ENCODE measurements around the gene SPEM3. TPM values are rescaled to one million over a fixed set of nuclear protein-coding genes. Genes with fewer than 3 reads are reported as not detected.

SPEM3 gene
- polyA plus RNA-seq, 1 donor, result not detected

- Histone ChIP-seq H3K4me1 (ENCODE audit: control insufficient read depth, insufficient read depth, low read length) (no peaks in the 10 kb centered on the region), H3K27ac (ENCODE audit: low read length) (no peak overlapping the region), H3K36me3 (ENCODE audit: control insufficient read depth, insufficient read depth, low read length) (peaks cover 7% of the 10 kb centered on the region), H3K9me3 (ENCODE audit: control insufficient read depth, low read depth, low read length) (no peaks in the 10 kb centered on the region), H3K27me3 (ENCODE audit: control insufficient read depth, insufficient read depth, low read length) (peaks cover 41% of the 10 kb centered on the region), H3K4me3 (ENCODE audit: low read length) (no peak overlapping the region)
- DNase-seq, result no peak
- 71% methylated on average over 1 of the region's 25 CpGs for WGBS (ENCODE audit: insufficient coverage, low lambda C conversion rate)
These were observed 17.8 kb upstream of the SPEM3 start for GRCh38 chr17:7410634-7411426.

GRCh38 chr17:7411427-7411750 is 17.3 kb upstream of the SPEM3 start:
- Histone ChIP-seq H3K9me3 (ENCODE audit: control insufficient read depth, low read depth, low read length) (no peaks in the 10 kb centered on the region), H3K4me1 (ENCODE audit: control insufficient read depth, insufficient read depth, low read length) (no peaks in the 10 kb centered on the region), H3K4me3 (ENCODE audit: low read length) (no peak overlapping the region), H3K36me3 (ENCODE audit: control insufficient read depth, insufficient read depth, low read length) (peaks cover 7% of the 10 kb centered on the region), H3K27ac (ENCODE audit: low read length) (no peak overlapping the region), H3K27me3 (ENCODE audit: control insufficient read depth, insufficient read depth, low read length) (peaks cover 35% of the 10 kb centered on the region)
- DNase-seq, result no peak
- no CpG with 5 or more reads among the region's 8 CpGs for WGBS (ENCODE audit: insufficient coverage, low lambda C conversion rate)

DNA sequence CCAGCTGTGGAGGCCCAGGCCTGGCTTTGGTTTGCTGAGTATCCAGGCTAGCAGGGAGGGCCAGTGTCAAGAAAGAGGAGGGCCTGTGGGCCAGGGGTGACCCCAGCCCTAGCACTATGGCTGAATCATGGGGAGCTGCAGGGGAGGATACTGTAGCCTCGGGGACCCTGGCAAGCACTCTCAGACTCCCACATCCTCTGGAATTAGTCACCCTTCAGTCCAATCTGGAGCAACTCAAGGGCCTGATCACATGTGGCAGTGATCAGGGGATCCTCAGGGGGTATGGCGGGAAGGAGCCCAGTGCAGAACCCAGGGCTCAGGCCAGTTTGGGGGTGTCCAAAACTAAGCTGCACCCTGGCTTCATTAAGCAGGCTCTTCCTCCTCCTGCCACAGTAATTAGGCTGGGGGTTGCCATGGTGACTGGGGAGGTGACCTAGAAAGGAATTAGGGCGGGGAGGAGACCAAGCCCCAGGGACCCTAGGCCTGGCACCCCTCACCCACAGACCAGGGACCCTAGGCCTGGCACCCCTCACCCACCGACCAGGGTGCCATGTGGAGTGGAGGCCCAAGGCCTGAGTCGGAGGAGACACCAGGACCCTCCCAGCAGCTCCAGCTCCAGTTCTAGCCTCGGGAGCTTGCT is 15.2 kb upstream of the SPEM3 start:
- WGBS (ENCODE audit: insufficient coverage, low lambda C conversion rate), result no CpG with 5 or more reads among the region's 6 CpGs
- Histone ChIP-seq H3K36me3 (ENCODE audit: control insufficient read depth, insufficient read depth, low read length) (peaks cover 7% of the 10 kb centered on the region), H3K4me1 (ENCODE audit: control insufficient read depth, insufficient read depth, low read length) (no peaks in the 10 kb centered on the region), H3K9me3 (ENCODE audit: control insufficient read depth, low read depth, low read length) (no peaks in the 10 kb centered on the region), H3K4me3 (ENCODE audit: low read length) (no peak overlapping the region), H3K27ac (ENCODE audit: low read length) (no peak overlapping the region), H3K27me3 (ENCODE audit: control insufficient read depth, insufficient read depth, low read length) (peaks cover 21% of the 10 kb centered on the region)
- no peak for DNase-seq

GRCh38 chr17:7414837-7415236 is 13.8 kb upstream of the SPEM3 start:
- no peak for DNase-seq
- Histone ChIP-seq H3K27ac (ENCODE audit: low read length) (no peak overlapping the region), H3K4me1 (ENCODE audit: control insufficient read depth, insufficient read depth, low read length) (no peaks in the 10 kb centered on the region), H3K4me3 (ENCODE audit: low read length) (no peak overlapping the region), H3K36me3 (ENCODE audit: control insufficient read depth, insufficient read depth, low read length) (peaks cover 3% of the 10 kb centered on the region), H3K9me3 (ENCODE audit: control insufficient read depth, low read depth, low read length) (no peaks in the 10 kb centered on the region), H3K27me3 (ENCODE audit: control insufficient read depth, insufficient read depth, low read length) (peaks cover 7% of the 10 kb centered on the region)
- no CpG with 5 or more reads among the region's 14 CpGs for WGBS (ENCODE audit: insufficient coverage, low lambda C conversion rate)

- no peak for DNase-seq
- peaks cover 2% of the 10 kb centered on the region for H3K27me3 ChIP-seq (ENCODE audit: control insufficient read depth, insufficient read depth, low read length)
- H3K9me3 ChIP-seq (ENCODE audit: control insufficient read depth, low read depth, low read length), result no peaks in the 10 kb centered on the region
- H3K27ac ChIP-seq (ENCODE audit: low read length), result no peak overlapping the region
- no peaks in the 10 kb centered on the region for H3K4me1 ChIP-seq (ENCODE audit: control insufficient read depth, insufficient read depth, low read length)
- H3K36me3 ChIP-seq (ENCODE audit: control insufficient read depth, insufficient read depth, low read length), result no peaks in the 10 kb centered on the region
- WGBS (ENCODE audit: insufficient coverage, low lambda C conversion rate), result no CpG with 5 or more reads among the region's 23 CpGs
- no peak overlapping the region for H3K4me3 ChIP-seq (ENCODE audit: low read length)
These were observed 12.9 kb upstream of the SPEM3 start for GRCh38 chr17:7415784-7416183.

DNA sequence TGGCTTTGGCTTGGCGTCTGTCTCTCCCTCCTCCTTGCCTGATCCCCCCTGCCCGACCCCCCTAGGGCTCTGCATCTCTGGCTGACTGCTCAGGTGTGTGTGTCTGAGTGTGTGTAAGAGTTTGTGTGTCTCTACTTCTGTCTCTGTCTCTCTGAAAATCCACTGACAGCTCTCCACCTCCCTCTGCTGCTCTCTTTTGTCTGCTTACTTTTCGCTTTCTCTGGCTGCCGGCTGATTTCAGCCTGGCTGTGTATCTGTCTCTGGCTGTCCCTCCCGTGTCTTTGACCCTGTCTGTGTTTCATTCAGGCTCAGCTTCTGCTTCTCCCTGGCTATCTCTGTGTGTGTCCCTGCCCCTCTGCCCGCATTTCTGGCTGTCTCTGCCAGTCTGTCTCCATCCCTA is 12.3 kb upstream of the SPEM3 start:
- Histone ChIP-seq H3K36me3 (ENCODE audit: control insufficient read depth, insufficient read depth, low read length) (no peaks in the 10 kb centered on the region), H3K27me3 (ENCODE audit: control insufficient read depth, insufficient read depth, low read length) (no peaks in the 10 kb centered on the region), H3K4me1 (ENCODE audit: control insufficient read depth, insufficient read depth, low read length) (no peaks in the 10 kb centered on the region), H3K9me3 (ENCODE audit: control insufficient read depth, low read depth, low read length) (peaks cover 2% of the 10 kb centered on the region), H3K4me3 (ENCODE audit: low read length) (no peak overlapping the region), H3K27ac (ENCODE audit: low read length) (no peak overlapping the region)
- WGBS (ENCODE audit: insufficient coverage, low lambda C conversion rate), result 61% methylated on average over 2 of the region's 6 CpGs
- DNase-seq, result no peak

DNA sequence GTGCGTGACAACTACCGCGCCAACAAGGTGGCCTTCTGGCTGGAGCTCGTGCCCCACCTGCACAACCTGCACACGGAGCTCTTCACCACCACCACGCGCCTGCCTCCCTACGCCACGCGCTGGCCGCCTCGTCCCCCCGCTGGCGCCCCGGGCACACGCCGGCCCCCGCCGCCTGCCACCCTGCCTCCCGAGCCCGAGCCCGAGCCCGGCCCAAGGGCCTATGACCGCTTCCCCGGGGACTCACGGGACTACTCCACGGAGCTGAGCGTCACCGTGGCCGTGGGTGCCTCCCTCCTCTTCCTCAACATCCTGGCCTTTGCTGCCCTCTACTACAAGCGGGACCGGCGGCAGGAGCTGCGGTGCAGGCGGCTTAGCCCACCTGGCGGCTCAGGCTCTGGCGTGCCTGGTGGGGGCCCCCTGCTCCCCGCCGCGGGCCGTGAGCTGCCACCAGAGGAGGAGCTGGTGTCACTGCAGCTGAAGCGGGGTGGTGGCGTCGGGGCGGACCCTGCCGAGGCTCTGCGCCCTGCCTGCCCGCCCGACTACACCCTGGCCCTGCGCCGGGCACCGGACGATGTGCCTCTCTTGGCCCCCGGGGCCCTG is 11.5 kb upstream of the SPEM3 start:
- no peak for DNase-seq
- no CpG with 5 or more reads among the region's 54 CpGs for WGBS (ENCODE audit: insufficient coverage, low lambda C conversion rate)
- no peak overlapping the region for H3K4me3 ChIP-seq (ENCODE audit: low read length)
- H3K4me1 ChIP-seq (ENCODE audit: control insufficient read depth, insufficient read depth, low read length), result no peaks in the 10 kb centered on the region
- no peak overlapping the region for H3K27ac ChIP-seq (ENCODE audit: low read length)
- H3K27me3 ChIP-seq (ENCODE audit: control insufficient read depth, insufficient read depth, low read length), result no peaks in the 10 kb centered on the region
- H3K36me3 ChIP-seq (ENCODE audit: control insufficient read depth, insufficient read depth, low read length), result no peaks in the 10 kb centered on the region
- peaks cover 2% of the 10 kb centered on the region for H3K9me3 ChIP-seq (ENCODE audit: control insufficient read depth, low read depth, low read length)

GRCh38 chr17:7418472-7419152 is 10.0 kb upstream of the SPEM3 start:
- H3K4me1 ChIP-seq (ENCODE audit: control insufficient read depth, insufficient read depth, low read length), result no peaks in the 10 kb centered on the region
- peaks cover 2% of the 10 kb centered on the region for H3K9me3 ChIP-seq (ENCODE audit: control insufficient read depth, low read depth, low read length)
- no peak for DNase-seq
- no peaks in the 10 kb centered on the region for H3K36me3 ChIP-seq (ENCODE audit: control insufficient read depth, insufficient read depth, low read length)
- no peaks in the 10 kb centered on the region for H3K27me3 ChIP-seq (ENCODE audit: control insufficient read depth, insufficient read depth, low read length)
- H3K27ac ChIP-seq (ENCODE audit: low read length), result no peak overlapping the region
- H3K4me3 ChIP-seq (ENCODE audit: low read length), result no peak overlapping the region
- WGBS (ENCODE audit: insufficient coverage, low lambda C conversion rate), result no CpG with 5 or more reads among the region's 18 CpGs

- no peak within 1 kb of the TSS for H3K27ac ChIP-seq (ENCODE audit: low read length)
- WGBS (ENCODE audit: insufficient coverage, low lambda C conversion rate), result no CpG with 5 or more reads among the region's 17 CpGs
- no peak for DNase-seq
These were observed 8.6 kb upstream of the SPEM3 start, which contains the start of gene SPEM1 for GRCh38 chr17:7419819-7420610. SPEM1 (plus strand) TSS chr17:7420324; CDS start chr17:7420385, 61 bp downstream.

DNA sequence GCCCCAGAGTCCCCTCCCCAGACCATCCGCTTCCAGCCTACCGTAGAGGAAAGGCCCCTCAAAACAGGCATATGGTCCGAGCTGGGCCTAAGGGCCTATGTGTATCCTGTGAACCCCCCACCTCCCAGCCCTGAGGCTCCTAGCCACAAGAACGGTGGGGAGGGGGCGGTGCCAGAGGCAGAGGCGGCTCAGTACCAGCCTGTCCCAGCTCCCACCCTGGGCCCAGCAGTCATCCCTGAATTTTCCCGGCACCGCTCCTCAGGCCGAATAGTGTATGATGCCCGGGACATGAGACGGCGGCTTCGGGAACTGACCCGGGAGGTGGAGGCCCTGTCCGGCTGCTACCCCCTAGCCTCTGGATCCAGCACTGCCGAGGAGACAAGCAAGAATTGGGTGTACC is 7.5 kb upstream of the SPEM3 start:
- H3K36me3 ChIP-seq (ENCODE audit: control insufficient read depth, insufficient read depth, low read length), result no peaks in the 10 kb centered on the region
- no peak overlapping the region for H3K4me3 ChIP-seq (ENCODE audit: low read length)
- peaks cover 2% of the 10 kb centered on the region for H3K9me3 ChIP-seq (ENCODE audit: control insufficient read depth, low read depth, low read length)
- no peak for DNase-seq
- no CpG with 5 or more reads among the region's 16 CpGs for WGBS (ENCODE audit: insufficient coverage, low lambda C conversion rate)
- H3K4me1 ChIP-seq (ENCODE audit: control insufficient read depth, insufficient read depth, low read length), result no peaks in the 10 kb centered on the region
- H3K27me3 ChIP-seq (ENCODE audit: control insufficient read depth, insufficient read depth, low read length), result no peaks in the 10 kb centered on the region
- H3K27ac ChIP-seq (ENCODE audit: low read length), result no peak overlapping the region

More at GRCh38 chr17:7419819-7420610, 8.6 kb upstream of the SPEM3 start, which contains the start of gene SPEM1:
- Histone ChIP-seq H3K4me1 (ENCODE audit: control insufficient read depth, insufficient read depth, low read length) (no peaks in the 10 kb centered on the region), H3K27me3 (ENCODE audit: control insufficient read depth, insufficient read depth, low read length) (no peaks in the 10 kb centered on the region), H3K9me3 (ENCODE audit: control insufficient read depth, low read depth, low read length) (peaks cover 2% of the 10 kb centered on the region), H3K36me3 (ENCODE audit: control insufficient read depth, insufficient read depth, low read length) (no peaks in the 10 kb centered on the region), H3K4me3 (ENCODE audit: low read length) (no peak within 1 kb of the TSS)

Measured in large intestine (tissue), 3 donors.